ENCODE data around the gene MAP2K5.

Gene MAP2K5

GRCh38 chr15:67521029-67521782 lies 21.3 kb upstream of the MAP2K5 start, which contains the start of gene C15orf61:
C15orf61 (plus strand) TSS chr15:67521131; CDS start chr15:67521249, 118 bp downstream.
- no peaks in the 10 kb centered on the region for H3K9me3 ChIP-seq (ENCODE audit: control insufficient read depth, insufficient read depth, low read depth, low read length)
- peaks cover 17% of the 10 kb centered on the region for H3K4me1 ChIP-seq (ENCODE audit: control insufficient read depth, insufficient read depth, low read length)
- ChIA-PET POLR2A (interaction anchor here (0.5 to 2.8 kb wide), 8 partner anchors 11 to 703 kb away, joined by 3 to 15 read pairs (median 3); partner anchors contain the start of genes MAP2K5 and SKOR1), CTCF (interaction anchor here (0.8 to 1.5 kb wide), 5 partner anchors 12 to 303 kb away, joined by 3 to 4 read pairs (median 3); no protein-coding TSS in a partner anchor)
- peaks cover 0 to 4% of the 10 kb centered on the region in 2 experiments; a peak in 1 of 3 replicates for H3K36me3 ChIP-seq (ENCODE audit: control insufficient read depth in 2 of 2, insufficient read depth in 1 of 2, low read length in 2 of 2)
- peak within 1 kb of the TSS; percentile 100 for H3K27ac ChIP-seq (ENCODE audit: extremely low read depth, low read depth, low read length)
- peak within 1 kb of the TSS; percentile 61 for H3K4me3 ChIP-seq (ENCODE audit: low read depth, low read length)
- TF ChIP-seq ZNF501 (tag by site-specific recombination; IDR thresholded peaks at IDR 0.05) (peak; percentile 99), ZNF133 (tag by site-specific recombination; IDR thresholded peaks at IDR 0.05) (peak; percentile 42; the same call in 1 of the 2 replicates), ZNF510 (tag by site-specific recombination; IDR thresholded peaks at IDR 0.05; ENCODE audit: insufficient replicate concordance) (no peak), ZNF24 (tag by site-specific recombination; IDR thresholded peaks at IDR 0.05) (peak; percentile 76), ATF2 (tag by site-specific recombination; IDR thresholded peaks at IDR 0.05; ENCODE audit: low read depth) (no peak), ZNF302 (tag by site-specific recombination; IDR thresholded peaks at IDR 0.05; ENCODE audit: low read depth) (no peak; the same call in 1 of the 2 replicates), ZFHX2 (tag by site-specific recombination; conservative IDR thresholded peaks at IDR 0.05) (peak; percentile 95), ZNF785 (tag by site-specific recombination; IDR thresholded peaks at IDR 0.05) (peak; percentile 79), ZNF112 (tag by site-specific recombination; IDR thresholded peaks at IDR 0.05) (no peak), AEBP2 (tag by site-specific recombination; IDR thresholded peaks at IDR 0.05; ENCODE audit: borderline replicate concordance) (0 out of 2 replicates have a peak, but pooled peaks have one; percentile 15), ZNF623 (tag by site-specific recombination; IDR thresholded peaks at IDR 0.05) (no peak; the same call in 1 of the 2 replicates), ZNF837 (tag by site-specific recombination; IDR thresholded peaks at IDR 0.05) (no peak), IKZF3 (tag by site-specific recombination; IDR thresholded peaks at IDR 0.05) (peak; percentile 68), ZFP3 (tag by site-specific recombination; IDR thresholded peaks at IDR 0.05; ENCODE audit: low read depth) (no peak), ZFP69B (tag by site-specific recombination; IDR thresholded peaks at IDR 0.05) (peak; percentile 93), ZNF426 (tag by site-specific recombination; IDR thresholded peaks at IDR 0.05) (no peak), ZNF521 (tag by site-specific recombination; IDR thresholded peaks at IDR 0.05) (no peak), KLF9 (tag by site-specific recombination; IDR thresholded peaks at IDR 0.05; ENCODE audit: low read depth) (peak; percentile 88), ZNF223 (tag by site-specific recombination; IDR thresholded peaks at IDR 0.05) (no peak), ZNF791 (tag by site-specific recombination; IDR thresholded peaks at IDR 0.05) (no peak), ZNF830 (tag by site-specific recombination; IDR thresholded peaks at IDR 0.05; ENCODE audit: low read depth) (no peak), ZNF292 (tag by site-specific recombination; IDR thresholded peaks at IDR 0.05; ENCODE audit: borderline replicate concordance, low read depth) (no peak), ZNF146 (tag by site-specific recombination; IDR thresholded peaks at IDR 0.05) (peak; percentile 58), HOXA7 (CRISPR knock-in tag; IDR thresholded peaks at IDR 0.05; ENCODE audit: borderline replicate concordance) (no peak)
- TF ChIP-seq, protein P1, sequence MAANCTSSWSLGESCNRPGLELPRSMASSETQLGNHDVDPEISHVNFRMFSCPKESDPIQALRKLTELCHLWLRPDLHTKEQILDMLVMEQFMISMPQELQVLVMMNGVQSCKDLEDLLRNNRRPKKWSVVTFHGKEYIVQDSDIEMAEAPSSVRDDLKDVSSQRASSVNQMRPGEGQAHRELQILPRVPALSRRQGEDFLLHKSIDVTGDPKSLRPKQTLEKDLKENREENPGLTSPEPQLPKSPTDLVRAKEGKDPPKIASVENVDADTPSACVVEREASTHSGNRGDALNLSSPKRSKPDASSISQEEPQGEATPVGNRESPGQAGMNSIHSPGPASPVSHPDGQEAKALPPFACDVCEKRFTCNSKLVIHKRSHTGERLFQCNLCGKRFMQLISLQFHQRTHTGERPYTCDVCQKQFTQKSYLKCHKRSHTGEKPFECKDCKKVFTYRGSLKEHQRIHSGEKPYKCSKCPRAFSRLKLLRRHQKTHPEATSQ (tag by site-specific recombination; IDR thresholded peaks at IDR 0.05), result peak; percentile 98
- TF ChIP-seq, protein P2, sequence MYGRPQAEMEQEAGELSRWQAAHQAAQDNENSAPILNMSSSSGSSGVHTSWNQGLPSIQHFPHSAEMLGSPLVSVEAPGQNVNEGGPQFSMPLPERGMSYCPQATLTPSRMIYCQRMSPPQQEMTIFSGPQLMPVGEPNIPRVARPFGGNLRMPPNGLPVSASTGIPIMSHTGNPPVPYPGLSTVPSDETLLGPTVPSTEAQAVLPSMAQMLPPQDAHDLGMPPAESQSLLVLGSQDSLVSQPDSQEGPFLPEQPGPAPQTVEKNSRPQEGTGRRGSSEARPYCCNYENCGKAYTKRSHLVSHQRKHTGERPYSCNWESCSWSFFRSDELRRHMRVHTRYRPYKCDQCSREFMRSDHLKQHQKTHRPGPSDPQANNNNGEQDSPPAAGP (tag by site-specific recombination; IDR thresholded peaks at IDR 0.05), result peak; percentile 95
- TF ChIP-seq, protein P3, sequence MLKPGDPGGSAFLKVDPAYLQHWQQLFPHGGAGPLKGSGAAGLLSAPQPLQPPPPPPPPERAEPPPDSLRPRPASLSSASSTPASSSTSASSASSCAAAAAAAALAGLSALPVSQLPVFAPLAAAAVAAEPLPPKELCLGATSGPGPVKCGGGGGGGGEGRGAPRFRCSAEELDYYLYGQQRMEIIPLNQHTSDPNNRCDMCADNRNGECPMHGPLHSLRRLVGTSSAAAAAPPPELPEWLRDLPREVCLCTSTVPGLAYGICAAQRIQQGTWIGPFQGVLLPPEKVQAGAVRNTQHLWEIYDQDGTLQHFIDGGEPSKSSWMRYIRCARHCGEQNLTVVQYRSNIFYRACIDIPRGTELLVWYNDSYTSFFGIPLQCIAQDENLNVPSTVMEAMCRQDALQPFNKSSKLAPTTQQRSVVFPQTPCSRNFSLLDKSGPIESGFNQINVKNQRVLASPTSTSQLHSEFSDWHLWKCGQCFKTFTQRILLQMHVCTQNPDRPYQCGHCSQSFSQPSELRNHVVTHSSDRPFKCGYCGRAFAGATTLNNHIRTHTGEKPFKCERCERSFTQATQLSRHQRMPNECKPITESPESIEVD (tag by site-specific recombination; IDR thresholded peaks at IDR 0.05), result no peak
- TF ChIP-seq, protein P4, sequence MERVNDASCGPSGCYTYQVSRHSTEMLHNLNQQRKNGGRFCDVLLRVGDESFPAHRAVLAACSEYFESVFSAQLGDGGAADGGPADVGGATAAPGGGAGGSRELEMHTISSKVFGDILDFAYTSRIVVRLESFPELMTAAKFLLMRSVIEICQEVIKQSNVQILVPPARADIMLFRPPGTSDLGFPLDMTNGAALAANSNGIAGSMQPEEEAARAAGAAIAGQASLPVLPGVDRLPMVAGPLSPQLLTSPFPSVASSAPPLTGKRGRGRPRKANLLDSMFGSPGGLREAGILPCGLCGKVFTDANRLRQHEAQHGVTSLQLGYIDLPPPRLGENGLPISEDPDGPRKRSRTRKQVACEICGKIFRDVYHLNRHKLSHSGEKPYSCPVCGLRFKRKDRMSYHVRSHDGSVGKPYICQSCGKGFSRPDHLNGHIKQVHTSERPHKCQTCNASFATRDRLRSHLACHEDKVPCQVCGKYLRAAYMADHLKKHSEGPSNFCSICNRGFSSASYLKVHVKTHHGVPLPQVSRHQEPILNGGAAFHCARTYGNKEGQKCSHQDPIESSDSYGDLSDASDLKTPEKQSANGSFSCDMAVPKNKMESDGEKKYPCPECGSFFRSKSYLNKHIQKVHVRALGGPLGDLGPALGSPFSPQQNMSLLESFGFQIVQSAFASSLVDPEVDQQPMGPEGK (tag by site-specific recombination; IDR thresholded peaks at IDR 0.05), result peak; percentile 91
